Myocyte (in vitro differentiated cells): ENCODE results near the gene SNAP25. TPM values are rescaled to one million over a fixed set of nuclear protein-coding genes. Genes with fewer than 3 reads are reported as not detected.

Source experiments
- DNase-seq: peaks from one replicate; pipeline ENCODE4 v3.0.0-alpha.2; 2012; ENCODE audit warnings: low read depth
- total RNA-seq: library from RNA; depleted of rRNA; stranded (reverse); fragments of >200 nt; gene quantifications from 2 replicates; pipeline ENCODE4 v1.2.3, GENCODE V29; 2014

The SNAP25 gene
- total RNA-seq, 1 donor from 2014 or later = 0.64 TPM

DNA sequence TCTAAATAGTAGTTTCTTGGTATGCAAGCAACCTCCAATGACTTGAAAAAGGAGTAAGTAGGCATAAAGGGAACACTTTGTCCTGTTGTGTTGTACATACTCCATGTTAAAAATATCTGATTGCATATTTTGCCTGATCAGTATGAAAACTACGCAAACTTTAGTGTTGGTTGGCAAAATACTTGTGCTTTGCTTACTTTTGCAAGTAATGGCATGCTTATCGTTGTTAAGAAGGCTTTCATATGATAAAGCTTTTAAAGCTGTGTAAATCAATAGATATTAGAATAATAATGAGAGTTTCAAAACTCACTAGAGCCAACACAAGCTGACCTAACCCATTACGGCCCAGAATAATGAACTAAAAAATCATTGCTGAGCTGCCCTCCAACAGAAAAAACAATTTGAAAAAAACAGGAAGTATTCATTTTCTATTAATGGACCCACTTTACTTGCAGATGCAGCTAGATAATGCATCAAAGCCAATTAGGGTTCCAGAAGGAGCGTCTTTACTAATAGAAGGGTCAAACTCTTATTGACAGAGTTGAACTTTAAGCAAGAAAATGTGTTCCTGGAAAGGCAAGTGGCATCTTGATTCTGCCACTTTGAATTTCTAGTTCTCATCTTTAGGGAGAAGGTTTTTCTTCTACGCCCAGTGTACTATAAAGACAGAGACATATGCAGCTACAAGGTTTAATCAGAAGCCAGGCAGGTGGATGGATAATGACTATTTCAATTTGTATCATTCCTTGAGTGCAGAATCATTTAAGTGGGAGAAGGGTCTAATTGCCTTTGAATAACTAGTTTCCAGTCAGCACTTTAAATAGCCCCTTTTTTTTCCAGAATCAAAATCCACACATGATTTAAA is 82.2 kb downstream of the SNAP25 start:
- no peak for DNase-seq

GRCh38 chr20:10303852-10304251 is 85.2 kb downstream of the SNAP25 start:
- no peak for DNase-seq

DNA sequence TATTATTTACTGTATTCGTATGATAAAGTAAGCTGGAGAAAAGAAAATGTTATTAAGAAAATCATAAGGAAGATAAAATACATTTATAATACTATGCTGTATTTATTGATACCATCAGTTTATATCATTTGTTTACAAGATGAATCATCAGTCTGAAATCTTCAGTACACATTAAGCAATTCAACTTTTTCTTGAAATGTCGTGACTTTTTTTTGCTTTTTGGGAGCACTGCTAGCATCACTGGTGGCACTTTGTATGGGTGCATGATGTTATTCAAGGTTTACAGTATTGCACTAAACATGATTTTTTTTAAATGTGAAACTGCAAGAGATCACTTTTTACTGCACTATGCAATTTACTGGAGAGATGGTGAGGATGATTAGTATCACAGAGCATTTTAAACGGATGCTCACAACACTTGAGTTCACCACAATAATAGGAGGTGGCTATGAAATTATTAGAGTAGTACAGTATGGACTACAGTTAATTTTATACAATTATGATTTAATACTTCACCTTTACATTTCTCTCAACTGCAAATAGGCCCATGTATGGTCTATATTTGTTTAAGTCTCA is 85.9 kb downstream of the SNAP25 start:
- DNase-seq = no peak

DNA sequence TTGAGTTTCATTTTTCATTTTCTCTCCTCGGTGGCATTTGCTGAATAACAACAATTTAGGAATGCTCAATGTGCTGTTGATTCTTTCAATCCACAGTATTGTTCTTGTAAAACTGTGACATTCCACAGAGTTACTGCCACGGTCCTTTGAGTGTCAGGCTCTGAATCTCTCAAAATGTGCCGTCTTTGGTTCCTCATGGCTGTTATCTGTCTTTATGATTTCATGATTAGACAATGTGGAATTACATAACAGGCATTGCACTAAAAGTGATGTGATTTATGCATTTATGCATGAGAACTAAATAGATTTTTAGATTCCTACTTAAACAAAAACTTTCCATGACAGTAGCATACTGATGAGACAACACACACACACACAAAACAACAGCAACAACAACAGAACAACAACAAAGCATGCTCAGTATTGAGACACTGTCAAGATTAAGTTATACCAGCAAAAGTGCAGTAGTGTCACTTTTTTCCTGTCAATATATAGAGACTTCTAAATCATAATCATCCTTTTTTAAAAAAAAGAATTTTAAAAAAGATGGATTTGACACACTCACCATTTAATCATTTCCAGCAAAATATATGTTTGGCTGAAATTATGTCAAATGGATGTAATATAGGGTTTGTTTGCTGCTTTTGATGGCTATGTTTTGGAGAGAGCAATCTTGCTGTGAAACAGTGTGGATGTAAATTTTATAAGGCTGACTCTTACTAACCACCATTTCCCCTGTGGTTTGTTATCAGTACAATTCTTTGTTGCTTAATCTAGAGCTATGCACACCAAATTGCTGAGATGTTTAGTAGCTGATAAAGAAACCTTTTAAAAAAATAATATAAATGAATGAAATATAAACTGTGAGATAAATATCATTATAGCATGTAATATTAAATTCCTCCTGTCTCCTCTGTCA is 88.1 kb downstream of the SNAP25 start:
- DNase-seq = no peak

GRCh38 chr20:10307359-10307735 is 88.7 kb downstream of the SNAP25 start:
- no peak for DNase-seq

DNA sequence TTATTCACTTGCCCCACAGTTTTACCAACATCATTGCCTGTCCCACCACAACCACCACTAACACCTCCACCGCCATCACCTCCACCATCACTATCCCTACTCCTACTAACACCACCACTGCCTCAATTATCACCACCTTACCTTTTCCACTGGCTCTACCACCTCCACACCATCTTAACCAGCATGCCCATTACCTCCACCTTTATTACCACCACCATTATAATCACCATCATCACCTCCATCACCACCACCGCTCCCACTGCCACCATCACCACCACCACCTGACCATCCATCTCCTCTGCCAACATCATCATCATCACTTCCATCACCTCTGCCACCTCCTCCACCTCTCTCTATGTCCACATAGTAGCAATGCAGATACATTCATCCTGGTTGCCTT is 90.0 kb downstream of the SNAP25 start:
- DNase-seq = no peak

- DNase-seq = no peak
These were observed 90.7 kb downstream of the SNAP25 start for GRCh38 chr20:10309326-10309725.

GRCh38 chr20:10312111-10312510 is 93.5 kb downstream of the SNAP25 start:
- no peak for DNase-seq

- peak; percentile 55 for DNase-seq
These were observed 94.6 kb downstream of the SNAP25 start for GRCh38 chr20:10313215-10313614.

DNA sequence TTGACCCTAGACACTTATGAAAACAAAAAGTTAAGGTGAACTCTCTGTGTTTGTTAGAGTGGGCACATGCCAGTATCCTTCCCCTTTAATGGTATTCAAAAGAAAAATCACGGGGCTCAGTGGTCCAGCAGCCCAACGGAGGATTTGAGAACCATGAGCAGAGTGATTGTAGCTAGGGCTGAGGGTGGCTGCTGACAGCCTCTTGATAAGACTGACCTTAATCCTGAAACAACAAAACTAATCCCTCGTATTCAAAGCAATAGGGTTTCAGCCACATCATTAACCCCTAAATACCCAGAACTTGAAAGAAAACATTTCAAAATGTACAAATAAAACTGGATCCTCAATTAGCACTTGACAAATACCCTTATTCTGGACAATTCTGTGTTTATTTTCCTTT is 95.1 kb downstream of the SNAP25 start:
- no peak for DNase-seq

GRCh38 chr20:10314198-10314597 is 95.6 kb downstream of the SNAP25 start:
- peak; percentile 47 for DNase-seq

DNA sequence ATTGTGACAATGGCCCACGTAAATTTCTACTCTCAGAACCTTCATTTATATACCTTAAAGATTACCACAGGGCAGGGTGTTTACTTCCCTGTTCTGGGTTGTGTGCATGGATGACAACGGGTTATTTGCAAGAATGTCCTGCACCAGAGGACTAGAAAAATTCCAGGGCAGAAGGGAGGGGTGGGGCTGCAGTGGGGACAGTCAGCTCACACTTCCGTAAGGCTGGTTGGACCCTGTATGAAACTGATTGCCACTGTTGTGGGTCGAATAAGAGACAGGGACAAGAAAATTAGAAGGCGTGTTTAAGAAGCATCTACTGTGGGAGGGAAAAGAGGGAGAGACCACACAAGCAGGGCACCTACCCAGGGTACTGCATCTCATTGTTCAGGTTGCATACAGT is 96.5 kb downstream of the SNAP25 start:
- no peak for DNase-seq

DNA sequence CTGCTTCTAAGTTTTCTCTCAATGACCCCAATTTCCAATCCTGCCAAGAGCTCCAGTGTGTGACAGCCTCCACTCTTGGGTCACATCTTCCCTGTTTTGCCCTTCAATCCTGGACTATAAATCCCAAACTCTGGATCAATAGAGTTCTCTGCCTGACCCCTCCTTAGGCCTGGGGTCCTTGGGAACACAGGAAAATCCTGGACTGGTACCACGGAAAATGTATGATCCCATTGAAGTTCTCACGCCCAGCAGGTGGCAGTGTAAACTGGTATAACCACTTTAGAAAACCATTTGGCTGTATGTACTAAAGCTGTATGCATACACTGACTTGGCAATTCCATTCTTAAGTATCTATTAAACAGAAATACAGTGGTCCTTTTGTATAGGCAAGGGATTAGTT is 98.0 kb downstream of the SNAP25 start:
- DNase-seq = no peak

GRCh38 chr20:10318291-10319024 is 99.8 kb downstream of the SNAP25 start:
- DNase-seq = no peak

DNA sequence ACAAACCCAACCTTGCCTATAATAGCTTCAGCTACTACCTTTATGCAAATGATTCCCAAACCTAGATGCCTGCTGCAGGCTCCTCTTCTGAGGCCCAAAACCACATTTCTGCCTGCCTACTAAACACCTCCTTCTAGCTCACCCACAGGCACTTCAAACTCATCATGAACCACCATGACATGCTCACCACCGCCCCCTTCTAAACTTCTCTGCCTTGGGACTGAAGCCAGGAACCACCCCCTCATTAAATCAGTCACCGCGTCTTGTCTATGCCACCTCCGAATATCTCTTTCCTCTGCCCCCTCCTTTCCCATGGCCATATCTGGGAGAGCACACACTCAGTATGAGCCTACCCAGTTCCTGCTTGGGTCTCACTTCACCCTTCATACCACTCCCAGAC is 101.2 kb downstream of the SNAP25 start:
- DNase-seq = no peak

GRCh38 chr20:10321138-10321717 is 102.6 kb downstream of the SNAP25 start:
- no peak for DNase-seq

- peak; percentile 47 for DNase-seq
These were observed 103.7 kb downstream of the SNAP25 start for GRCh38 chr20:10322073-10323012.

DNA sequence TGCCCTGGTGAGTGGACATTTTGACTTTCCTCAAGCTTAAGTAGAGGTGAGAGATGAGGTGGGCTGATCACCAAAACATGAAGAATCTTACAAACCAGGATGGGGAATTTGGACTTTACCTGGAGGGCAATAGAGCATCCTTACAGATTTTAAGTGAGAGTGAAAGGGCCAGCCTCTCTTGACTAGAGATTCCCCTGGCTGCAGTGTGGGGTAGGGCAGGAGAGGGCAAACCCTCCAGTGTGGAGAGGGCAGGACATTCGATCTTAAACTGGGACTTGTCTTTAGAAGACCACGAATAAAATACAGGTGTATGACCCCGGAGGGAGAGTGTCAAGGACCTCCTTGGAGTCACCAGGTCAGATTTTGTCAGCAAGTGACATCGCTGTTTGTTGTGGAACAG is 105.1 kb downstream of the SNAP25 start:
- no peak for DNase-seq

DNA sequence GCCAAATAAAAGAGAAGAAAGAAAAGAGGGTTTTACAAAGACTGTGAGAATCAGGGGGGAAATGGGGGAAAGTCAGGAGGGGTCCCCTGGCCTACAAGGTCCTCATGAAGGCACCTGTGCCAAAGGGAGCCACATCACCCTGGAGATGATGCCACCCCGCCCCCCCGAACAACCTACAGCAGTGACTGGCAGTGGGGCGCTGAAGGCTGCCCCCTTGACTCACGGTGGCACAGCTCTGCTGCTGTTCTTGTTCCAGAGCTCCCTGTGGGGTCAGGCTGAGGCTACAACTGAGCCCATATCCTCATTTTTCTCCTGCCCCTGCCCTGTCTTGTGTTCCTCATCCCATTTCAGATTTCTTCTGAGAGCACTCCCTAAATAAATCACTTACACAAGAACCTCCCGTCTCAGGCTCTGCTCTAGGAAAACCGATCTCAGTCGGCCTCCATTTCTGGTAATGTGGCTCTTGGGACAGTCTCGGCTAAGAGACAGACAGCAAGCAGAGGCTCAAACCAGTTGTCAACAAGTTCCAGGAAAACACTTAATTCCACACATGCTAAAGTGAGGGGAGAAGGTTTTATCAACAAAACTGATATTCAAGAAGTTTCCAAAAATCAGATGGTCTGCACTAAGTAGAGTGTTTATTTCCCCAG is 105.7 kb downstream of the SNAP25 start:
- no peak for DNase-seq
